ENCODE measurements around the gene LRPPRC.

Gene LRPPRC

DNA sequence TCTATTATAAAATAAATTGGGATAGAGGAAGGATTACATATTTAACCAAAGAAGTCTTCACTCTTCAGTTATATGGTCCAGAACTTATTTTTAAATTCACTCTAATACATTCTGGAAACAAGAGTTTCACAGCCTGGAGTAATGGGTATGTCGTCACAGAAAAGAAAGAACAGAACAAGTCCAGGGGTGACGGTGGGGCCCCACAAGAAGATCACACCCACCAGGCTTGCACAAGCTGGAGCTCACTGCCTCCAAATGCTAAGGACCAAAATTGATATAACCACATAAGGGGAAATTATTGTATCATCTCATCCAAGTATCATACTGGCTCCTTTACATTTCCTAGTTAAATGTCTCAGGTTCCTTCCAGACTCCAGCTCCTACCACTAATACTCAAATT lies 11.3 kb downstream of the LRPPRC start:
- DNase-seq (ENCODE audit: insufficient read length, low spot score) (no peak), FAIRE-seq (no peak)

DNA sequence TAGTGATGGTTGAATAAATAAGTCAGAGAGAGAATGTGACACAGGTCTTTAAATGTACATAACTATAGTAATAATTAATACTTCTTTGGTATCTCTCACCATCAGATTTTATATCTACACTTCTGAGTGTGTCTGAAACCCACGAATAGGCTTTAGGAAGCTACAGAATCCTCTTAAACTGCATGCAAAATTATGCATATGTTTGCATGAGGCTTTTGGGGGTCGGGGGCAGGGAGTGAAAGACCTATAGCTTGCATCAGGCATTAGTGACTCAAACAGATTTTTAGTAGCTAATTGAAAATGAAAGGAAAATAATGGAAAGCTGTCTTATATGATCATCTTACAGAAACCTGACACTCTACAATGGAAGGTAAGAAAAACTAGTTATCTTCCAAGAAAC lies 14.9 kb downstream of the LRPPRC start:
- no peak for FAIRE-seq
- DNase-seq (ENCODE audit: insufficient read length, low spot score) = no peak

DNA sequence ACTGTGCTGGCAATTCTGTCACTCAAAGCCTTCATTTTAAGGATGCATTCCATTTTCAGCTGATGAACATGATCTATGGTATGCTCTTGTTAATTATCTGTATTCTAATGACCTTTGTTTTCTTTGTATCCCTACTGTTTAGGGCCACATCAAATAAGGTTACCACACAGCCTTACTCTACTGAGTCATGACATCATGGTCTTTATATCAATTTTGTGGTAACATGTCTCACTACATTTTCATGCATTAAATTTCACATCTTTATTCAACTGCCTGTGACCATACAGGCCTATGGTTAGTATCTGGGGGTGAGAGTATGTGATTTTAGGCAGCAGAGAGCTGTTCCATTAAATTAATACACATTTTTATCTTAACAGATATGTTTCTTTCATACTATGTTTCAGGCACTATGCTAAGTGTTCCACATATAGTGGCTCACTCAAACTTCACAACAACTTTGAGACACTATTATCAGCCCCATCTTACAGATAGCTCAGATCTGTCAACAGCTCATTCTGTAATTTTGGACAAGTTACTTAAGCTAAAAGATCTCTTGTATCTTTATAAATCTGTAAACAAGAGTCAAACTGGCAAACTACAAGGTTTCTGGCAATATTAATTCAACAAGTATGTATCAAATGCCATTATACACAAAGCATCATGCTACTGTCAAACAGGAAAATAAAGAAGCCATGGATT lies 18.0 kb downstream of the LRPPRC start:
- FAIRE-seq = peak; percentile 23
- DNase-seq (ENCODE audit: insufficient read length, low spot score) = no peak

DNA sequence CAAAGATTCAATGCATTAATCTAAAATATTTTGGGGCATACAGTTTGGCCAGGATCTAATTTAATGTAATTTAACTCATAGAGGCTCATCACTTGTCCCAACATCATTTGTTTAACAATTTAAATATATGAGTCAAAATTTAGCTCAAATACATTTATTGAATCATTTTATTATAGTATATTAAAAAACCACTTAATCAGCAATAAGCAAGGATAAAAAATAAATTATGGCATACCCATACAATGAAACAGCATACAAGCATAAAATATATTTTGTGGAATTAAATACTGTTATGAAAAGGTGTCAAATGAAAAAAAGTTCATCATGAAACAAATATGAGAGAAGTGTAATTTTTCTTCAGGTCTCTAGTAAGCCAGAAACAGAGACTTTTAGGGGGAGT lies 34.9 kb downstream of the LRPPRC start:
- FAIRE-seq (no peak), DNase-seq (ENCODE audit: insufficient read length, low spot score) (no peak)

DNA sequence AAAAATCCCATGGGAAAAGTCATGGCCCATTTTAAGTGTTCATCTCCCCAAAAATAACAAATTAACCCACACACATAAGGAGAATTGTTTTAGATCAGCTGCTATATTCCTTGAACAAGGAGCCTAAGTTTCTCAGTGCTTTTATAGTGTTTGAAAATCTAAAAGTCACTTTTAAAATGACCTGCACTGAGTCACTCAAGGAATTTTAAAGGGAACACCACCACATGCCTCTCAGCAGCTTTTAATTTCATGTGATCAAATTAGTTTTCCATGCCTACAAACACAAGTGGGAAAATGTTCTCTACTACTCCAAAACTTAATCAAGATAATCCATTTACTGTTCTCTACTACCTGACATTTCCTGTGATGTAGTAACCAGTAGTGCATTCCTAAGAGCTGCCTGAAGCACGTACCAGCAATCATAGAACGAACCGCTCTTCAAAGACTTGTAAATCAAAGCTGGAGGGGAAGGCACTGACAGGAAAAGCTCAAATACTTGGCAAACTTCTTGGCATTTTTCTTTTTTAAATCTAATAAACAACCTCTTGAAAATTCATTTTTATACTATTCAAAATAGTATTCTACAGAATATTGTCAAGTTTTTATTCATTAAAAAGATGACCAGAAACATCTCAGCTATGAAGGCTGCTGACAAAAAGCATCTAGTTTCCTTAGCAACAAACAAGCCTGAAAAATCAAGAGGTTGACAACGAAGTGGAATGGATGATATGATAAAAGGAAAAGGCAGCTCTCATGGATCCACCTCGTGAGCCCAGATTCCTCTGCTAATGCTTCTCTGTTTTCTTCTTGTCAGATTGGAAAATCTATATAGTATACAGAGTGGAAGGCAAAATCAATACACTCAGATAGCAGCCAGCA lies 37.2 kb downstream of the LRPPRC start:
- FAIRE-seq (no peak), DNase-seq (ENCODE audit: insufficient read length, low spot score) (no peak)

DNA sequence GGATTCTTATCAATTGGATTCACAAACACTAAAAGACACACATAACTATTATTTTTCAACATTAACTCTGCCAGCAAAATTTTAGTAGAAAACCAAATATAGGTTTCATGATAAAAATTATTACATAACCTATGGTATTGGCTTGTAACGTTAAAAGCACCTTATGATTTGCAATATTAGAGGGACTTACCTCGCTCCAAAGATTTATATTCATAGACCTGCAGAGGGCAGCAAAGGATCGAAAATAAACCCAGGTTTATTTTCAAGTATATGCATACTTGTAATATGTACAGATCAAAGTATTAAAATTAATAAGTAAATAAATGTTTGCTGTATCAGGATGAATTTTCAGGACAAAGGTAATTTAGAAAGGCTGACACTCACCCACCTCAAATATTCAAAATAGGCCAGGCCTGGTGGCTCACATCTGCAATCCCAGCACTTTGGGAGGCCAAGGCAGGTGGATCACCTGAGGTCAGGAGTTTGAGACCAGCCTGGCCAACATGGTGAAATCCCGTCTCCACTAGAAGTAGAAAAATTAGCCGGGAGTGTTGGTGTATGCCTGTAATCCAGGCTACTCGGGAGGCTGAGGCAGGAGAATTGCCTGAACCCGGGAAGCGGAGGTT lies 45.3 kb downstream of the LRPPRC start:
- FAIRE-seq (no peak), DNase-seq (ENCODE audit: insufficient read length, low spot score) (peak; percentile 15)

DNA sequence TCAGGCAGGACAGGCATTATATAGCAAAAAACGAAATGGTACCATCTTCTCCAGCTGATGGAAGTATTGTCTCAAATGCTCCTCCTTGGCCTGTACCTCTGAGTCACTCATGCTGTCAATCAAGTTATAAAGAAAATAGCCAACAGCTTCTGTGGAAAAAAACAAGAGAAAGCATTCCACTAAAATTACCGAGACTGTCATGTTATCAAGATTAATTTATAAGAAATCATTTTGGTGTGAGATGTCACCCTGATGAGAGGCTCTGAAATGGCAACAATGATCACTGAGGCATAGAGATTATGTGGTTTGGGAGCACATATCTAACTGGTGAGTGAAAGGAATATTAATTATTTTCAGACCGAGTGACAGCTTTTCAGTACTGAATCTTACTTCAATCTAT lies 47.4 kb downstream of the LRPPRC start:
- FAIRE-seq (peak; percentile 59), DNase-seq (ENCODE audit: insufficient read length, low spot score) (no peak)

DNA sequence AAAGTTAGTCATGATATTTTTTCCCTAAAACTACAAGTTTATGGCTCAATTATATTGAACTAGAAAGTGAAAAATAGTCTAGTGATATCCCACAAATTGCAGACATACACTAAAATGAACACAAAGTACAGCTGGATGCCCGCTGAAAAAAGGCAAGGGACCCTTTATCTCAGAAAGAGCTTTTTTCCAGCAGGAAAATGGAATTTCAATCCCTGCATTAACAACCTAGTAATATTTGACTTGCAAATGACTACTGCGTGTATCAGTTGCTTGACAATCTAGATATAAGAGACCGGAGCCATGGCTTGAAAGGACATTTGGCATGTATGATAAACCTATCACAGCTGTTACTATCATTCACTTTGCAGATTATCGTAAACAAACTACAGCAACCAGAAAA lies 49.1 kb downstream of the LRPPRC start:
- DNase-seq (ENCODE audit: insufficient read length, low spot score) = no peak
- FAIRE-seq = no peak

DNA sequence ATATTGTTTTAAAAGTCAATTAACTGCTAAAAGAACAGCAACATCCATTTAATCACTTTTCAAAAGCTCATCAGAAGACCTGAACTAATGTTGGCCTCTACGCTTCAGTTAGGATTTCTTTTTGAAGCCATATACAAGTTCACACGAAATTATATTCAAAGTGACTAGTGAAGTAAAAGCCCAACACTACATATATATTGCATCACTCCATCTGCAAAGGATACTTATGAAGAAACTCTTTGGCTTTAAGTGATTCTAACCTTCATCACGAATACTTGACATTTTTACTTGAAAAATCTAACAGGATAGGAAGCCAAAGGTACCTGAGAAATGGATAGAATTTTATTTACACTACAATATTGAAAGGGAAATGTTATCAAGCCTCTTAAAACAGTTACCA lies 50.4 kb downstream of the LRPPRC start:
- DNase-seq (ENCODE audit: insufficient read length, low spot score) = no peak
- FAIRE-seq = no peak

DNA sequence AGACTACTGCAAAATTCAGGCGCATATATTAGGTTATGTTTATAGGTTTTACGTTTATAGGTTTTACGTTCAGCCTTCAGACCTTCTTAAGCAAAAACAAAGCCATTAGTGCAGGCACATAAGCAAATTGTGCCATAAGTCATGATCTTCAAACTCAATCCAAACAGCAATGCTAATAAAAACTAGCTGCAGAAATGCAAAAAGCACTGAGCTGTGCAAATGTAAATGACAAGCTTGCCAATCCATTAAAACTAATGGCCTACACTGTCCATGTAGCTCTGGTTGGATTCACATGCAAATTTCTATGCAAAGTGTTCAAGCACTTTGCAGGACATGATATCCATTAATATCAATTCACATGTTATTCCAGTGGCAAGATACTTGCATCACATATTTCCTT lies 50.9 kb downstream of the LRPPRC start:
- no peak for FAIRE-seq
- no peak for DNase-seq (ENCODE audit: insufficient read length, low spot score)

DNA sequence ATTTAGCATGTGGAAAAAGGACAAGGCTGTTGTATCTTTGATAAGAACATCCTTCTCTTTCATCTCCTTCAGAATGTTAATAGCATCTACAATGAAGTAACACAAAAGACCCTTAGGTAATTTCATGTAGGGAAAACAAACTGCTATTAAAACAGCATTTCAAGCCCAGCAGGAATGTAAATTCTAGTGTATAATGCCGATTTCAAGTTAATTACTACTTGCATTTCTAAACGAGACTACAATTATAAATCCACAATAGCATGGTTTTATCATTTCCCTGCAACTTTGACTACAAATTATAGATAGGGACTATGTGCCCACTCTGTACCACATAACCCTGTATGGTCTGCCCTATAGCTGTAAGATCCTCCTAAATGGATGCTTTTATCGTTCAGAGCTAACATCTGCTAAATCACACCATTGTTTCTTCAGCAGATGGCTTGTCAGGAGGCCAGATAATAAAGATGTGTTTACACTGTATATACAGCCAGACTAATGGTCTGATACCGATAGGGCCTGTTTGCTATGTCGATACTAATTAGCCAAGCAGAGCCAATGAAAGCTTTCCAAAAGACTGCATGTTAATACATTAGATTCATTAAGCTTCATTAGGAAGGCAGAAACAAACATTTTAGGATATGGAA lies 51.9 kb downstream of the LRPPRC start:
- FAIRE-seq = peak; percentile 4
- DNase-seq (ENCODE audit: insufficient read length, low spot score) = no peak

DNA sequence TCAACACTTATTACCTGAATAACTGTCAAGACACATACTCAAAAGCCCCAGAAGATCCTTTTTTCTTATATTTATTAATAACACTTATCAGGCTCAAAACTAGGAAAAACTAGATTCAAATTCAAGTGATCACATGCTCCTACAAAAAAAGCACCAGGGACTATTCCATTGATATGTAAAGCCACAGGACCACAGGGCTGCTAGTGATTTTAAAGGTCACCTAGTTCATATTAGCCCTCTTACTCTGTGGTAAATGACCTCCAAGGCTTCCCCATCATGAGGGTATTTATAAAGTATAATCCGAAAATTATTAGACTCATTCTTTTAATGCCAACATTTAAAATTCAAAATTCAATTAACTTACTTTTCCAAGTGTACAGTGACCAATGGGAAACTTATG lies 52.5 kb downstream of the LRPPRC start:
- FAIRE-seq (no peak), DNase-seq (ENCODE audit: insufficient read length, low spot score) (no peak)

DNA sequence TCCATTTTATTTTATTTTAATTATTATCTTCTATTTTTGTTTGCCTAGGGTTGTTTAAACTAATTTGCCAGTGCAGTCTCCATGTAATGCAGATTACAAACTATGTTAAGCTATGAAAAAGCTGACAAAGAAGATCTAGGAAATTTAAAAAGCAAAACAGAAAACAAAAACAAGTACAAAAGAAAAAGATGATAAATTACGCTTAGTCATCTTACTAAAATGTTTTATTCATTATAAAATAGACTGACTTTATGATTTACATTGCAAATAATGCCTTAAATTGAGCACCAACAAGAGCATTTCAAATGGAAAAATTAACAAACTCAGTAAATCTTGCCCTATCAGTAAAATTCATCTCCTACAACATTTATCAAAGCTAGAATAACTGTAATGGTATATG lies 52.9 kb downstream of the LRPPRC start:
- FAIRE-seq (no peak), DNase-seq (ENCODE audit: insufficient read length, low spot score) (no peak)

DNA sequence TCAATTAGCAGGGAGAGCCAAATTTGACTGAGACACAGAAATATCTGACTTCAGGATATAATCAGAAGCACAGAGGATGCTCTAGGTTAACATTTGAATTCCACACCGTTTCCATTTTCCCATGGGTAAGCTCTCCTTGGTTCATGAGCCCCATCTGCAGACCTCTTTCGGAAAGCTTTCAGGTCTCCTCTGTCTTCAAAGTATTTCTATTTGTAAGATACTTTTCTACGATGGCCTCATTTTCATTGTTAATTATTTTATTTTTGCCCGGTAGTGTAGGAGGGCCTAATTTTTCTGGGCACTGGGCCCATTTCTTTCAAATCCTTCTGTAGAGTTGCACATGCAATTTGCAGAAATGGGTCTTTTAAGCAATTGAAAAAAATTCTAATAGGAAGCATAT lies 53.8 kb downstream of the LRPPRC start:
- DNase-seq (ENCODE audit: insufficient read length, low spot score) (no peak), FAIRE-seq (no peak)

DNA sequence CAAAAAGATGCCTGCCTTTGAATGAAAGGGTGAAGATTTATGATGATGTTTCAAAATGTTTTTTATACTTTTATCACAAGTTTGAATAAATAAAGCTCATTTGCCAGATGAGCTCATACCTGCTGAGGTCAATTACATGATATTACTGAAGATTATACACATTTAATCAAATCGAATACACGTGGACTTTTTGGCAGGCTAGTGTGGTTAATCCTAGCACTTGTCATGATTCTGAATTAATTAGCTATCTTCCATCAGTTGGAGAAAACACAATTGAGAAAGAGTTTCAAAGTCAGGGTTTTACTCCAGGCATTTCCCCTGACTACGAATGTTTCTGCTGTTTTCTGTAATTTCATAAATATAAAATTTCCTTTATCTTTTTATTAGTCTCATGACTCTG lies 54.4 kb downstream of the LRPPRC start:
- no peak for DNase-seq (ENCODE audit: insufficient read length, low spot score)

DNA sequence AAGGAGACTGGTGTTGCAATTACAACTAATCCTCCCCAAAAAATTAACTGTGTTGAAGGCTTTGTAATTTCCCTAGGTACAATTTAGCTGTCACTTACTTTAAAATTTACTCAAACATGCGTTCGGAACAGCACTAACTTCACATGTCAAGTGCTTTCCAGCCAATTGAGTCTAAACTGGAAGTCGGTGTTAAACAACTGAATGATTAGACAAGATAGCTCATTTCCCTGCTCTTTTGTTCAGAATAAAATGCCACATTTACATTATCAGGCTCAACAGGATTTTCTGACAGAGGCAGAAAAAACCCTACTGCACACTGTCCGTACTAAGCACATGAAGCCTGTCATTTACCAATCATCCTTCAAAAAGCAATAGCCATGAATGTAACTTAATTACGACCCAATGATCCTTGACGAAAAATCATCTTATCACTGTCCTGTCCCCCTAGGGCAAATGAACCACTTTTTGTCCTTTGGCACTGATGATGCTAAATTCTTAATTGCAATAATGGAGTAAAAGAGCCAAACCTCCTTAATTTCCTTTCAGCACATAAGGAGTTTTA lies 56.0 kb downstream of the LRPPRC start:
- no peak for DNase-seq (ENCODE audit: insufficient read length, low spot score)
- FAIRE-seq = no peak

More for the DNA sequence above, 54.4 kb downstream of the LRPPRC start:
- FAIRE-seq = no peak

DNA sequence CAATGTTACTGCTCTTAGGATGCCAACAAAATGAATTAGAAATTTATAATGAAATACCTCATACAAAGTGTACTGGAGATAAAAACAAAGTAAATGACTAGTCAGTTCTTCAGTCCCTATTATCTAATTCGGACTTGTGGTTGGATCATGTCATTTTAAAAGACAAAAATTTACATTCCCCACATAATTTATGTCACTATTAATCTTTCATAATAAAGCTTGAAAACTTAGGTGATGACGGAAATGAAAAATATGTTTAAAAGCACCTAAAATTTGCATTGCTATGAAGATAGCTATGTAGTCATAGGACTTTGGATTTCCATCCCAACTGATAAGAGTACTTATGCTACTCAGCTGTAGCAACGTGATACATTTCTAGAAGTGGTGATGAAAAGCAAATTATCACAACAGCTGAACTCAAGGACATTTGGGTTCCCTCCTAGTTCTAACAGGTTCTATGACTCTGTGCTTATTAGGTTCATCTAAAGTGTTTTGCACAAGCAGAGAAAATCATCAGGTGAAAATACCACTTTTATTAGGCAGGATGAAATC lies 58.4 kb downstream of the LRPPRC start:
- DNase-seq (ENCODE audit: insufficient read length, low spot score) (no peak), FAIRE-seq (no peak)

DNA sequence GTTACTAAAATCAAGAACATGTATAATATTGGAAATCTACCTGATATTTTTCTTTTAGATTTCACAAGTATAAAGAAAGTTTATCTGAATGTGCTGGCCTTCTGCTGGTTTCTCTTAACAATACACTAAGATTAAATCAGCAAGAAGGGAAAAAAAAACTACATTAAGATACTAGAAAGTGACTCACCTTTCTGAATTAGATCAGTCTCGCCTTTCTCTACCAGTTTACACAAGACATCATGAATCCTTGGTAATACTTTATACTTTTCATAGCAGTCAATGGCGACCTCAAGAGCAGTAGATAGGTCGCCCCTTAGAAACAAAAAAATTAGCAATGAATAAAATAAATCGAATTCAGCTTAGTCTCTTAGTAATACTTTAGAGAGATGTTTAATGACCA lies 61.2 kb downstream of the LRPPRC start:
- DNase-seq (ENCODE audit: insufficient read length, low spot score) (no peak), FAIRE-seq (no peak)

DNA sequence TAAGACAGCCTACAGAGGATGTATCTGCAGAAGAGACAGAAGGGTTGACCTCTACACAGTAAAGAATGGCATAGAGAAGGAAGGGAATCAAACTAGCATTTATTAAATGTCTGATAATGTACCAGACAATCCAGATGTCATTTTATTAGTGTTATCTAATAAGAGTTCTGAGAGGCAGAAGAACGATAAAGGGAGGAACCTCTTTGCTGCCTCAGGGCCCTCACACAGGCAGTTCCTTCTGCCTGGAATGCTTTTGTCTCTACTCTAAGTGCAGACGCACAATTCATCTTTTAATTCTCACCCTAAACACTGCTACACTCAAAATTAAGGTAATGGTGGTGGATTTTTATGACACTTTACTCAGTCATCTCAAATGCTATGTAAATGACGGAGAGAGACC lies 64.5 kb downstream of the LRPPRC start:
- no peak for FAIRE-seq
- DNase-seq (ENCODE audit: insufficient read length, low spot score) = no peak

DNA sequence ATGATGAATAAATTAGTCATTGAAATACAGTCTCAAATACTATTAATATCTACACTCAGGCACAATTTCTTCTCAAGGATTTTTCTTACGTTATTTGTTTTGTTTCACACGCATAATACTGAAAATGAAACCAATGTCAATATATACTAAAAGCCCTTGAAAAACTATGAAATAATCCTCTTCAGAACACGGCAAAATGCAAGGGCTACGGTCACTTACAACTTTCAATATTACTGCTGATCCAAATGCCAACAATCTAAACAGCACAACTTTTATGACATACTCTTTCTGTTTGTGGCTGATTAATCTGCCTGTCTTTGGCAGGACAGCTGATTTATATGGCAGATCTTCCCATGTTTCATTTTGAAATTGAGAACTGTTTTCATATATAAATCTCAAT lies 68.3 kb downstream of the LRPPRC start:
- no peak for FAIRE-seq
- DNase-seq (ENCODE audit: insufficient read length, low spot score) = no peak

DNA sequence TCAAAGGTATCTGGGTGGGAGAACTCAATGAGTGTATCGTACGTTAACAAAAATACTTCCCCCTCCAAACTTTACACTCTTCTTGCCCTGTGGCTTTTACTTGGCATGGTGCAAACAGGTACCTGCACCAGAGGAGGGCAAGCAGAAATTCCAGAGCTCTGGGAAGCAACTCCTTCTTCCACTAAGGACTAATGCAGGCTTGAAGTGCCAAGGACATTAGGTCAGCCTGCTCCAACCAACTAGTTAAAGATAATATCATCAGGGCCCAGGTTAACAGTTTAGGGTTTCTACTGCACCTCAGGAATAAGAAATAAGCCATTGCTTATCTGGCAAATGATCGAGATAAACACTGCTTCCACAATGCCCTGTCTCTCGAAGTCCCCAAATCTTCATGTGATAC lies 70.4 kb downstream of the LRPPRC start:
- DNase-seq (ENCODE audit: insufficient read length, low spot score) (no peak), FAIRE-seq (no peak)
